Activated CD4-positive, alpha-beta T cell treated with anti-CD3 and anti-CD28 coated beads, Interleukin-2, amount 10 ng/mL, durations not matched to agents 24 days and 14 days (primary cell): ENCODE measurements around the gene TMTC3. TPM values are rescaled to one million over a fixed set of nuclear protein-coding genes. Genes with fewer than 3 reads are reported as not detected.

Source experiments
- DNase-seq: peaks from one replicate; pipeline ENCODE4 v3.0.0; 2022
- H3K27ac Mint-ChIP-seq: one replicate; pipeline ENCODE4 v1.8.0; 2022; ENCODE audit warnings: mild to moderate bottlenecking, mixed read lengths
- H3K27me3 Mint-ChIP-seq: one replicate; pipeline ENCODE4 v1.8.0; 2022; ENCODE audit warnings: mixed read lengths
- H3K36me3 Mint-ChIP-seq: one replicate; pipeline ENCODE4 v1.8.0; 2022; ENCODE audit warnings: low read depth, mild to moderate bottlenecking, mixed read lengths
- H3K4me1 Mint-ChIP-seq: one replicate; pipeline ENCODE4 v1.8.0; 2021; ENCODE audit warnings: mixed read lengths
- H3K4me3 Mint-ChIP-seq: one replicate; pipeline ENCODE4 v1.8.0; 2022; ENCODE audit warnings: mild to moderate bottlenecking, moderate library complexity, mixed read lengths
- H3K9me3 Mint-ChIP-seq: one replicate; pipeline ENCODE4 v1.8.0; 2021; ENCODE audit warnings: mixed read lengths
- intact Hi-C: fragments of 100-400 bp; cut with micrococcal nuclease; formaldehyde crosslinking; loops from one replicate; pipeline ENCODE4 v1.15.1; 2023
- total RNA-seq: library from RNA; stranded (reverse); gene quantifications from 2 replicates; pipeline ENCODE4 v1.2.3, GENCODE V29; 2022

TMTC3 gene
- total RNA-seq, 1 donor from 2014 or later: 8.2 TPM

DNA sequence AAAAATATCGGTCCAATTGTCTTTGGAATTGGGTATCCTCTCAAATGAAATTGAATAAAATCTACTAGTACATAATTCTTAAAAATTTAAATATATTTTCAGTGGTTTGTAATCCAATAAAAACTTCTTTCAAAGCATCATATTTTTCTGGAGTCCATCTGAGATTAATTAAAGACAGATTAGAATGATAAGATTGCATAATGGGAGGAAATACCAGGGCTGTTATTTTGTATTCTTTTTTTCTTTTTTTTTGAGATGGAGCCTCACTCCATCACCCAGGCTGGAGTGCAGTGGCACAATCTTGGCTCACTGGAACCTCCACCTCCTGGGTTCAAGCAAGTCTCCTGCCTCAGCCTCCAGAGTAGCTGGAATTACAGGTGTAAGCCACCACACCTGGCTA, 103.8 kb downstream of the TMTC3 start:
- intact Hi-C loops: no loop called here
- Mint-ChIP-seq H3K4me3 (no peak overlapping the region), H3K4me1 (peaks cover 11% of the 10 kb centered on the region), H3K9me3 (no peaks in the 10 kb centered on the region), H3K27ac (no peak overlapping the region), H3K27me3 (peaks cover 2% of the 10 kb centered on the region), H3K36me3 (no peaks in the 10 kb centered on the region)
- DNase-seq: no peak

DNA sequence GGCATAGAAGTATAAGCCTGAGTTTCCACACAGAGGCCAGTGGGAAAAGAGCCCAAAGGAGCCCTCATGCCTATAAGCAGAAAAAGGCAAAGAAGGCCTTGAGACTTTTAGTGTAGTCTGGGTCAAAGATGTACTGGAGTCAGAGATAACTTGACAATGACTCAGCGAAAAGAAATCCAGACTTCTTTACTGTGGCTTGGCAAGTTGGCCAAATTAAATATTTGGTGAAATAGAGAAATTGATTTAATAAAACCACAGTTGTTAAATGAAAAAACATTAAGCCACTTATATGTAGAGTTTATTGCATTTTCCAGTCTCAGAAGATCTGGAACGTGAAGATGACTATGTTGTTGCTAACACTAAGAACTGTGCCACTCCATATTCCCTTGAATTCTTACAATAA, 105.1 kb downstream of the TMTC3 start:
- Mint-ChIP-seq H3K27me3 (peaks cover 2% of the 10 kb centered on the region), H3K36me3 (no peaks in the 10 kb centered on the region), H3K4me3 (no peak overlapping the region), H3K4me1 (peaks cover 8% of the 10 kb centered on the region), H3K27ac (no peak overlapping the region), H3K9me3 (no peaks in the 10 kb centered on the region)
- no peak for DNase-seq
- intact Hi-C loops: no loop called here

DNA sequence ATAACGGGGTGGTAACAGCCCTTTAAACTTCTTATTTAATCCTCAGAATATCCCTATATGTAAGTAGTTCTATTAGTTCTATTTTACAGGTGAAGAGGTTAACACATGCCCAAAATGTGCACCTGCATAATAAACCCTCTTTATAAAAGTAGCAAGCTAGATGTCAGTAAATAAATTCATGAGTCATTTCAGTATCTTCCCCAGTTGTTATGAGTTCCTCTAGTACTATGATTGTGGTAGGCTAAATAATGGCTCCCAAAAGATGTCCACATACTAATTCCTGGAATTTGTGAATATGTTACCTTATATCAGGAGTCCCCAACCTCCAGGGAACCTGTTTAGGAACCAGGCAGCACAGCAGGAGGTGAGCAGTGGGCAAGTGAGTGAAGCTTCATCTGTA, 106.5 kb downstream of the TMTC3 start:
- H3K9me3 Mint-ChIP-seq: no peaks in the 10 kb centered on the region
- H3K4me3 Mint-ChIP-seq: no peak overlapping the region
- no peak overlapping the region for H3K27ac Mint-ChIP-seq
- no peak for DNase-seq
- peaks cover 2% of the 10 kb centered on the region for H3K27me3 Mint-ChIP-seq
- H3K4me1 Mint-ChIP-seq: no peaks in the 10 kb centered on the region
- no peaks in the 10 kb centered on the region for H3K36me3 Mint-ChIP-seq
- intact Hi-C loops: no loop called here

Other genes starting within 250 kb of the TMTC3 start
- not detected in 2 replicates for gene C12orf50, start 112.9 kb upstream of the TMTC3 start, total RNA-seq
- gene CEP290, start 219 bp upstream of the TMTC3 start, total RNA-seq: 17.2 and 17.9 TPM in 2 replicates